Measurements from ENCODE around the gene LKAAEAR1.

- TF ChIP-seq CTCF (IDR thresholded peaks at IDR 0.05) = no peak
- no peak for TF ChIP-seq ZFX (IDR thresholded peaks at IDR 0.05; ENCODE audit: borderline replicate concordance)
Measured at GRCh38 chr20:64080013-64080812, 4.0 kb downstream of the LKAAEAR1 start, which contains the start of gene OPRL1.
